CD4-positive, alpha-beta T cell treated with Interleukin-1 beta for 1 hour (primary cell): ENCODE data around the gene WDR27.

Experiments
- DNase-seq, 2 donors: peaks; one replicate each; pipeline ENCODE4 v3.0.0-alpha.2; 2020 to 2022

WDR27 gene

DNA sequence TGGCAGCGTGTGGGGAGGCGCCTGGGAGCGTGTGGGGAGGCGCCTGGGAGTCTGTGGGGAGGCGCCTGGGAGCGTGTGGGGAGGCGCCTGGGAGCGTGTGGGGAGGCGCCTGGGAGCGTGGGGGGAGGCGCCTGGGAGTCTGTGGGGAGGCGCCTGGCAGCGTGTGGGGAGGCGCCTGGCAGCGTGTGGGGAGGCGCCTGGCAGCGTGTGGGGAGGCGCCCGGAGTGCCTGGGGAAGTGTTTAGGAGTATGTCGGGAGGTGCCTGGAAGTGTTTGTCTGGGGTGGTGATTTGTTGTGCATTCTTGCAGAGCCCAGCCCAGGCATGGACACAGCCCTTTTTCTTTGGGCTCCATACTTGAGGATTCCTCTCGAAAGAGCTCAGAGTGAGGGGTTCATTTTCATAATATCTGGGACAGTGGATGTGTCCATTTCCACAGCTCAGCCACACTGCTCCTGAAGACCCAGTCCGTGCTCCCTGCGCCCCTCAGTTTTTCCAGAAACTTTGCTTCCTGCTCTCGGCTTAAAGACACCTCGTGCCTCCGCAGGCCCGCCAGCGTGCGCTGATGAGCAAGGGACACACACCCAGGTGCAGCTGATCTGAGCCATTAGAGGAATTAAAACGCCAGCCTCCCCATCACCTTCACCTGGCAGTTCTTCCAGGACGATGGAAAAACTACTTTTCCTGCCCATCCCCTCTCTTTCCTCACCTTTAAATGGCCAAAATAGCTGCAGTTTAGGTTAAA is 276.0 kb downstream of the WDR27 start:
- DNase-seq = peak in 1 of 2 donors; percentile 13

DNA sequence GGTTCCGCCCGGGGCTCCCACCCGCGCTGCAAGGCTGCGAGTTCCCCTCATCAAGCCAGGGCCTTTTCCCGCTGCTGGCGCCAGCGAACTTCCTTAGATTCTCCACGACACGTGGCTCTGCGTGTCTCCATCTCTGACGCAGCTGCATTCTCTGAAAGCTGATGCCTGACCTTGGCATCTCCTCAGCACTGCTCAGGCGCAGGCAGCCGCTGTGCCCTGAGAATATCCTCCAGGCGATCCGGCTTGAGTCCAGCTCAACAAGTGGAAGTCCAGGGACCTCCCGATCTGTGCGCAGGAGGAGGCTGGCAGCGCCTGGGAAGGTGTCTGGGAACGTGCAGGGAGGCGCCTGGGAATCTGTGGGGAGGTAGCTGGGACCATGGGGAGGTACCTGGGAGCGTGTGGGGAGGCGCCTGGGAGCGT is 277.0 kb downstream of the WDR27 start:
- no peak for DNase-seq

DNA sequence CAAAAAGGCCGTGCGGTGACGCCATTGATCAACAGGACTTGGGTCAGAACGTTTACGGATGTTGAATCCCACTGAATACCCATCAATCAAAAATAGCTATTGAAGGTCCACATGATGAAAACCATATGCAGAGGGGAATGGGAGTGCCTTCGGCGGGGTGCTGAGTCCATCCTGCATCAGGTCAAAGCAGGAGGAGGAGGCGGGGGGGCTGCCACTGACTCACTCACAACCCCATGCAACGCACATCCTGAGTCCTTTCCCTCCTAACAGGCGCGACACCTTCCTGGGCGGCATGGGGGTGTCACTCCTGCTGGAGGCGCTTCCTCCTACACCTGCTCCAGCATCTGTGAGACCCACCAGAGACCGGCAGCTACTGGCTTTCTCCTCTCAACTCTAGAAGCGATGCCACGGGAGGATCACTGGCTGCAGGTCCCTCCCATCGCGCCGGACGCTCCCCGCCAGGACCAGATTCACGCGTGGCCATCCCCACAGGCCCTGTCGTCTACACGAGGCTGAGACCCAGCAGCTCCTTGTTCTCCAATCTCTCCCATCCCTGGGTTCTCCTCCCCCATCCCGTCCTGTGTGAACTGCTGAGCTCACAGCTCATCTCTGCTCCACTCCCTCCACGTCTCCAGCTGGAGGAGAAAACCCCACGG is 277.6 kb downstream of the WDR27 start:
- DNase-seq = no peak

DNA sequence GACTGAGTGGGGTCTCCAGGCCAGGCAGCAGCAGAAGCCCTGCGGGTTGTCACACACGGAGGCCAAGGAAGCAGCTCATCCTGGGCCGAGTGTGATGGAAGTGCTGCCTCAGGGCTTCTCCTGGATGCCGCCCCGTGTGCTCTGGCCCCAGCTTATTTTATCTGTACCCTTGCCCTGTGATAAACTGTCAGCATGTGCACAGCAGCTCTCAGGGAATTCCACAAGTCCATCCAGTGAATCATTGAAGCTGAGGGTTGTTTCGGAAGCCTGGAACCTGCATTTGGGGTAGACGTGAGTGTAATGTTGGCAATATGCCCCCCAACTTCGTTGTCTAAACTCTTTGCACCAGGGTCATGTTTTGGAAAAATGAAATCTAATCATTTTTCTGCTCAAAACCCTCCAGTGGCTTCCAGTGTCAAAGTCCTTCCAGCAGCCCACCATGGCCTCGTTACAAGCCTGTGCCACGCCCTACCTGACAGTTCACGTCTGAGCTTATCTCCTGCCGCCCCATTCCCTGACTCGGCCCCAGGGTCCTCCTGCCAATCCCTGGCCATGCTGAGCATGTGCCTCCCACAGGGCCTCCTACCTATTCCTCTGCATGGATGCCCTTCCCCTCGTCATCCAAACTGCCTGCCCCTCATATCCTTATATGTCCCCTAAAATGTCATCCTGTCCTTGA is 280.1 kb downstream of the WDR27 start:
- no peak for DNase-seq

DNA sequence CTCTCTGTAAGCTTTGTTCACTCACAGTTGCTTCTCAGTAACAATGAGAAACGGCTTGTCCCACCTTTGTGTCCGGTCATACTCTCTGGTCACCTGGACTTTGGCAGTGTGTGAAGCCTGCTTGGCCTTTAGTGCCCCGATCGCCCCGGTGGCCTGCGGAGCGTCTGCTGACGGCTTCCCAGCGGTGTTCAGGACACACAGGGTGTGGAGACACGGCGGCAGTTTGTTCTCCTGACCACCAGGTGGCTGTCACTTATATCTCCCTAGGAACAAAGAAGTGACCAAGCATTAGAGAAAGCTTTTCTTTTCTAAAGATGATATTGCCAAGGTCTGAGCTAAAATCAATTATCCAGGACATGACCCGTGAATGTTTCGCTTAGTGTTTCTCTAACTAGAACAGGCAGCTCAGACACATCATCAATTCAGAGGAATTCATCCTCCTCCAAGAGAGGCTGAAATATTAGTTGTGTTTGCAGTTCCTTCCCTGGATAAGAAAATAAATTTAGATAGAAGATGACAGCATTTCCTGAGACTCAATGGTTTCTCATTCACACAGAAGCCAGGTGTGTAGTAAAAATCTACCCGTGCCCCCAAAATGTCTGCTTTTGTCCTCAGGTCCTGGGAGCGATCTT is 280.8 kb downstream of the WDR27 start:
- no peak for DNase-seq

DNA sequence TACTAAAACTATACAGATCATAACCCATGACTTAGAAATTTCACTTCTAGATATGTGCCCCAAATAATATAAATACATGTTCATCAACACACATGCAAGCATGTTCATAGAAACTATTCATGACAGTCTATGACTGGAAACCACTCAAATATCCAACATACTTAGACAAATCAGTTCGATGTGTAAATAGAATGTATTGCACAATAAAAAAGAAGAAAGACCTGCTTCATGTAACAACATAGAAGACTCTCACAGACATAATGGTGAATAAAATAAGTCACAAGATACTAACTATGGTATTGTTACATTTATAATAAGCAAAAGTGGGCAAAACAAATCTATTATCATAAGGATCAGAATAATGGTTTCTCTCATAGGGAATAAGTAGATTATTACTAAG is 284.7 kb downstream of the WDR27 start:
- DNase-seq = no peak

DNA sequence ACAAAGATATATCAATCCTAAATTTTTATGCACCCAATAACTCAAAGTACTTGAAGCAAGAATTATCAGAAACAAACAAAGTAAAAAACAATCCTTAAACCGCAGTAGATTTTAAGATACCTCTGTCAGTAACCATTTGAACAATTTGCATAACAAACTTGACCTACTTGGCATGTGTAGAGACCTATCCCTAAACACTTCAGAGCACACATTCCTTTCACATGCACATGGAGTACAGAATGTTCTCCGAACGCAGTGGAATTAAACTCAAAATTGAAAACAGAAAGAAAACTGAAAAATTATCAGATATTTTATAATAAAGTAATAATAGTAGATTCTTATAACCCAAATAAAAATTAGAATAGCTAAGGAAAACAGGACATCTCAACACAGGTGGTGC is 285.6 kb downstream of the WDR27 start:
- DNase-seq = no peak

DNA sequence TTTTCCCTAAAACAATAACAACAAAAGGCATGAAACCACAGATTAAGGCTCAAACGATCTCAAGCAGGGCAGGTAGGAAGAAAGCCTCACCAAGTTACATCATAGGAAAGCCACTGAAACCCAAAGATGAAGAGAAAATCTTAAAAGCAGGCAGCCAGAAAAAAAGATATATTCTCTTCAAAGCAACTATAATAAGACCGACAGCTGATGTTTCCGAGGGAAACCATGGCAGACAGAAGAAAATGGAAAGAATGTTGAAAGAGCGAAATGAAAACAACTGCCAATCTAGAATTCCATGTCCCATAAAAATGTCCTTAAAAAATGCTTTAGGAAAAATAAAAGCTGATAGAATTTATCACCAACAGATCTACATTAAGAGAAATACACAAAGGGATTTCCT is 286.6 kb downstream of the WDR27 start:
- DNase-seq = no peak

DNA sequence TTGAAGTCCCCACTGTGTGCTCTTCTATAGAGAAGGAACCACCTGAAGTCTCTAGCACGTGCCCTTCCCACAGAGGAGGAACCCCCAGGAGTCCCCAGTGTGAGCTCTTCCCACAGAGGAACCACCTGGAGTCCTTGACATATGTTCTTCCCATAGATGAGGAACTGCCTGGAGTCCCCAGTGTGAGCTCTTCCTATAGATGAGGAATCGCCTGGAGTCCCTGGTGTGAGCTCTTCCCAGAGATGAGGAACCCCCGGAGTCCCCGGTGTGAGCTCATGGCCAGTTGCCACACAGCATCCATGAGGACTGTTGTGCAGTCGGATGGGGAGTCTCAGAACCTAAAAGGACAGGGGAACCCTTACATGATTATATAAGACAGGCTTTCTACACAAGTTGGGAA is 290.1 kb downstream of the WDR27 start:
- DNase-seq = no peak

DNA sequence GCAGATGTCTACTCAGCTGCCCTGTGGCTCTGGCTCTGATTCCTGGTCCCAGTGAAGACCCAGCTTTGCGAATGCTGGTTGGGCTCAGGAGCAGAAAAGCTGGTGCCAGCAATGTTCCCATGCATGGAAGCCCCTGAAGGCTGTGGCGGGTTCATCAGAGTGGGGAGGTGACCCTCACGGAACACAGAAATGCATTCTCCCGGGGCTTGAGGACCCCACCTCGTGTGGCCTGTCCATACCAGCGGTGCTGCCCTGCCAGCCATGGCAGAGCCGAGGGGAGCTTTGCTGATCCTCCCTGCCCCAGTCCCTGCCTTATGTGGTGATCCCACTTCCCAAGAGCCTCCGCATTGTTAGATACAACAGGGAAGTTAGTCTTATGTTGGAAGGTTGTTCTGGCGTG is 290.5 kb downstream of the WDR27 start:
- DNase-seq = no peak

DNA sequence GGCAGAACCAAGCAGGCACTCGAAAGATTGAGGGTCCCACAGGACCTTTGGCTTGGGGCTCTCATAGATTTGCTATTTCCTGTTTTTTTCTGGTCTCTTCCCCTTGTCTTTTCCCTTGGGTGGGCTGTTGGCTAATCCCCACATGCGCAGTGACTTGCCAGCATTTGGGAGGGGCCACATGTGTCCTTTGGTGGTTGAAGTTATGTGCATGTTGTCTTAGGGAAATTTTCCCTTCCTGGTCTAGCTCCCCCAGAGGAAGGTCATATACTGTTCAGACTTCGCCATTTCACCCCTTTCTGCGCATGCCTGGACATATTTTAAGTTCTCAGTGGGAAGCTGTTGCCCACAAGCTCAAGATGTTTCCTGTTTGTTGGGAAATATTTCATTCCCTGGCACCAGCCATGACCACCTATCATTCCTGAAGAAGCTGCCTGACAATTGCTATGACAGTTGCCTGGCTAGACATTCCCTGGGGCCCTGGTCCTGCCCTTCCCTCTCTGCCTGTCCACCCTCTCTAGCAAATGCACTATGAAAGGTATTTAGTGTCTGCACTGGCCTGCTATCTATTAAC is 292.0 kb downstream of the WDR27 start:
- no peak for DNase-seq

DNA sequence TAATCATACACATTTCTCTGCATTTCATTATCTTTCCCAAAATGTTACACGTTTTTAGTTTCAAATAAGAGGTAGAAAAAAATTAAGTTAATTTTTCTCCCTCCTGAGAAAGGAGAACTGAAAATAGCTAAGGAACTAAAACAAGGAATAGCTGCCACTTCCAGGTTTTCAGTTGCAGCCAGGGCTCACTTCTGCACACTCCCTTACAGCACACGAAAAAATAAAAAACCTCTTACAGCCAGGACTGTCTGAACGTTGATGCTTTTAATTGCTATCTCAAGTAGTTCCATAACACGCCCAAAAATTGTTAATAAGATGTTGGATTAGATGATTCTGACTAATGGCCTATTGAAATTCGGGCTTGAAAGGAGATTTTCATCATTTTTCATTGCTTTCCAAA is 294.5 kb downstream of the WDR27 start:
- no peak for DNase-seq
